Brain microvascular endothelial cell (primary cell): ENCODE measurements around the gene CEACAM6.
A peak's percentile ranks its signal among the peaks of the same experiment; 100 is the strongest.

Source experiments
- DNase-seq: peaks from one replicate; pipeline ENCODE4 v3.0.0-alpha.2; 2020
- H3K27ac ChIP-seq: fragments of 250-450 bp; sonication (Bioruptor Pico); 2 replicates; pipeline ENCODE4 v1.5.1; 2020; ENCODE audit warnings: mild to moderate bottlenecking, moderate library complexity
- H3K27me3 ChIP-seq: fragments of 250-450 bp; sonication (Bioruptor Pico); replicated peaks from 2 replicates; pipeline ENCODE4 v1.5.1; 2020; ENCODE audit warnings: mild to moderate bottlenecking
- H3K36me3 ChIP-seq: fragments of 250-450 bp; sonication (Bioruptor Pico); replicated peaks from 2 replicates; pipeline ENCODE4 v1.5.1; 2020; ENCODE audit warnings: mild to moderate bottlenecking
- H3K4me3 ChIP-seq: 2 replicates; pipeline ENCODE4 v1.5.1; 2011; ENCODE audit warnings: low read depth, mild to moderate bottlenecking, control low read depth, low read length, moderate library complexity
- CTCF ChIP-seq: IDR thresholded peaks from 2 replicates; pipeline ENCODE4 v1.5.1; 2011; ENCODE audit warnings: low read depth, mild to moderate bottlenecking, moderate library complexity, low read length, control low read depth, inconsistent platforms; ENCODE audit errors: missing control alignments
- in situ Hi-C: cut with HindIII; loops from 2 replicates; pipeline ENCODE4 v1.10.0; 2017; ENCODE audit warnings: low sequenced_read_pairs, low pct_ligation_motif_present

Gene CEACAM6

GRCh38 chr19:41740415-41741243, 14.7 kb upstream of the CEACAM6 start:
- DNase-seq = no peak
- Histone ChIP-seq H3K27ac (no peak overlapping the region), H3K4me3 (no peak overlapping the region), H3K36me3 (no peaks in the 10 kb centered on the region), H3K27me3 (no peaks in the 10 kb centered on the region)
- TF ChIP-seq CTCF = no peak
- in situ Hi-C loops = no loop called here

- no peak for DNase-seq
- in situ Hi-C loops = no loop called here
- TF ChIP-seq CTCF = no peak
- Histone ChIP-seq H3K27ac (no peak overlapping the region), H3K4me3 (no peak overlapping the region), H3K36me3 (no peaks in the 10 kb centered on the region), H3K27me3 (no peaks in the 10 kb centered on the region)
Measured at GRCh38 chr19:41741244-41741554, 14.1 kb upstream of the CEACAM6 start.

GRCh38 chr19:41744850-41745249, 10.5 kb upstream of the CEACAM6 start:
- Histone ChIP-seq H3K4me3 (no peak overlapping the region), H3K27ac (no peak overlapping the region)
- no peak for TF ChIP-seq CTCF

GRCh38 chr19:41745756-41746155, 9.6 kb upstream of the CEACAM6 start:
- no peak for DNase-seq
- in situ Hi-C loops = no loop called here
- no peak for TF ChIP-seq CTCF

More at GRCh38 chr19:41744850-41745249, 10.5 kb upstream of the CEACAM6 start:
- Histone ChIP-seq H3K27me3 (peaks cover 2% of the 10 kb centered on the region), H3K36me3 (no peaks in the 10 kb centered on the region)
- in situ Hi-C loops = no loop called here
- DNase-seq = no peak

GRCh38 chr19:41746593-41747227, 8.6 kb upstream of the CEACAM6 start:
- peak; percentile 72 for TF ChIP-seq CTCF
- Histone ChIP-seq H3K27me3 (peaks cover 2% of the 10 kb centered on the region), H3K27ac (no peak overlapping the region), H3K4me3 (no peak overlapping the region), H3K36me3 (no peaks in the 10 kb centered on the region)
- in situ Hi-C loops = no loop called here
- peak; percentile 35 for DNase-seq

More at GRCh38 chr19:41745756-41746155, 9.6 kb upstream of the CEACAM6 start:
- Histone ChIP-seq H3K4me3 (no peak overlapping the region), H3K36me3 (no peaks in the 10 kb centered on the region), H3K27me3 (peaks cover 2% of the 10 kb centered on the region), H3K27ac (no peak overlapping the region)
